HCT116 (cell line): Measurements from ENCODE around the gene ARID3A. TPM values are rescaled to one million over a fixed set of nuclear protein-coding genes. Genes with fewer than 3 reads are reported as not detected.
A peak's percentile ranks its signal among the peaks of the same experiment; 100 is the strongest.

Source experiments
- ATAC-seq: fragments of 200-7000 bp; cut with Tn5 transposase; 2 replicates; pipeline ENCODE4 v1.9.1; 2020; ENCODE audit warnings: mild to moderate bottlenecking, moderate library complexity
- Bru-seq: library from RNA; stranded (reverse); fragments of 400-500 nt; gene quantifications from one replicate; lab custom pipeline; 2021; lab: Mats Ljungman, UMichigan
- BruChase-seq, 2 experiments: library from RNA; stranded (reverse); fragments of 400-500 nt; gene quantifications; one replicate each; lab custom pipeline; 2021; lab: Mats Ljungman, UMichigan
- BruUV-seq: library from RNA; stranded (reverse); fragments of 400-500 nt; replicated peaks from 2 replicates; lab custom pipeline; 2021; lab: Mats Ljungman, UMichigan
- CTCF ChIA-PET: fragments of 300-600 bp; sonication (Branson Sonifier 250); formaldehyde crosslinking; loops from one replicate; lab custom pipeline; 2021; ENCODE audit warnings: antibody characterized with exemption; lab: Charles Lee
- POLR2A ChIA-PET: fragments of 300-600, 350-600 bp; sonication (Branson Sonifier 250); formaldehyde crosslinking; loops from one replicate; lab custom pipeline; 2021; ENCODE audit warnings: antibody characterized with exemption; lab: Charles Lee
- RAD21 ChIA-PET, 2 experiments: fragments of 300-600 bp; sonication (Branson Sonifier 250); formaldehyde crosslinking; loops; one replicate each; lab custom pipeline; 2023; ENCODE audit warnings: low total read pairs in 2 of 2; ENCODE audit not compliant: uncharacterized antibody in 2 of 2, unreplicated experiment in 2 of 2, low non-redundant PET in 1 of 2; lab: Charles Lee
- DNase-seq: peaks from one replicate; pipeline ENCODE4 v3.0.0-alpha.2; 2010; ENCODE audit warnings: low read depth, low spot score
- H2AFZ ChIP-seq: fragments of 200-600 bp; shearing (Covaris generic), sonication (generic); 2 replicates; pipeline ENCODE4 v1.6.1; 2017; ENCODE audit warnings: low read depth, mixed run types, mixed read lengths, antibody characterized with exemption, low read length; ENCODE audit not compliant: poor library complexity, severe bottlenecking
- H3K27ac ChIP-seq: 2 replicates; pipeline ENCODE4 v1.5.1; 2012; ENCODE audit warnings: low read depth, low read length
- H3K27me3 ChIP-seq: fragments of 200-600 bp; sonication (generic); 2 replicates; pipeline ENCODE4 v1.6.1; 2016; ENCODE audit warnings: mixed run types, low read length, mixed read lengths; ENCODE audit not compliant: insufficient read depth
- H3K36me3 ChIP-seq, 2 experiments: fragments of 200-500 bp in 1 of 2; fragments of 200-600 bp in 1 of 2; sonication (Bioruptor generic) in 1 of 2; sonication (generic) in 1 of 2; 2 replicates each; pipeline versions ENCODE4 v1.5.1 to v1.6.1; 2014 to 2016; ENCODE audit warnings: low read length in 2 of 2, inconsistent platforms in 1 of 2, mixed read lengths in 1 of 2, mixed run types in 1 of 2; ENCODE audit not compliant: insufficient read depth in 2 of 2, control insufficient read depth in 1 of 2
- H3K4me1 ChIP-seq, 2 experiments: fragments of 200-600 bp in 1 of 2; sonication (generic) in 1 of 2; 2 replicates each; pipeline versions ENCODE4 v1.5.1 to v1.6.1; 2012 to 2017; ENCODE audit warnings: low read length in 2 of 2, inconsistent platforms in 1 of 2, mild to moderate bottlenecking in 1 of 2, mixed read lengths in 1 of 2, mixed run types in 1 of 2, moderate library complexity in 1 of 2; ENCODE audit not compliant: insufficient read depth in 2 of 2, control insufficient read depth in 1 of 2
- H3K4me2 ChIP-seq: fragments of 200-600 bp; sonication (generic); 2 replicates; pipeline ENCODE4 v1.6.1; 2017; ENCODE audit warnings: mixed run types, low read length, mixed read lengths
- H3K4me3 ChIP-seq, 2 experiments: fragments of 200-600 bp in 1 of 2; sonication (generic) in 1 of 2; replicated peaks in 1 of 2; 2 replicates each; pipeline ENCODE4 v1.5.1; 2011 to 2016; ENCODE audit warnings: low read length in 2 of 2, control low read depth in 1 of 2, low read depth in 1 of 2, mild to moderate bottlenecking in 1 of 2, mixed read lengths in 1 of 2, mixed run types in 1 of 2
- H3K79me2 ChIP-seq: fragments of 200-600 bp; sonication (generic); 2 replicates; pipeline ENCODE4 v1.6.1; 2017; ENCODE audit warnings: mild to moderate bottlenecking, mixed run types, low read length, moderate library complexity, mixed read lengths; ENCODE audit not compliant: insufficient read depth
- H3K9ac ChIP-seq: fragments of 200-600 bp; sonication (generic); 2 replicates; pipeline ENCODE4 v1.6.1; 2016; ENCODE audit warnings: low read length, mixed read lengths
- H3K9me2 ChIP-seq: fragments of 200-600 bp; sonication (generic), shearing (Covaris generic); 2 replicates; pipeline ENCODE4 v1.6.1; 2017; ENCODE audit warnings: mixed run types, mild to moderate bottlenecking, moderate library complexity; ENCODE audit not compliant: insufficient read depth
- H3K9me3 ChIP-seq, 2 experiments: fragments of 200-500 bp in 1 of 2; fragments of 200-600 bp in 1 of 2; sonication (Bioruptor generic) in 1 of 2; sonication (generic) in 1 of 2; 2 replicates each; pipeline ENCODE4 v1.6.1; 2014 to 2017; ENCODE audit warnings: low read length in 2 of 2, mixed read lengths in 2 of 2, inconsistent platforms in 1 of 2, low read depth in 1 of 2, mild to moderate bottlenecking in 1 of 2, mixed run types in 1 of 2, moderate library complexity in 1 of 2; ENCODE audit not compliant: control insufficient read depth in 1 of 2, insufficient read depth in 1 of 2
- H4K20me1 ChIP-seq: fragments of 200-600 bp; sonication (generic), shearing (Covaris generic); 2 replicates; pipeline ENCODE4 v1.6.1; 2017; ENCODE audit warnings: mixed run types, mild to moderate bottlenecking, moderate library complexity; ENCODE audit not compliant: insufficient read depth
- CBX3 ChIP-seq: IDR thresholded peaks from 2 replicates; pipeline ENCODE4 v1.6.1; 2012; ENCODE audit warnings: low read depth
- CEBPB ChIP-seq: IDR thresholded peaks from 2 replicates; pipeline ENCODE4 v1.6.1; 2012; ENCODE audit warnings: low read depth
- CTCF ChIP-seq, 3 experiments: fragments of 200-600 bp in 1 of 3; sonication (generic) in 1 of 3; IDR thresholded peaks in 2 of 3; conservative IDR thresholded peaks in 1 of 3; 2 replicates each; pipeline ENCODE4 v1.5.1; 2012 to 2017; ENCODE audit warnings: low read depth in 2 of 3, low read length in 2 of 3, antibody characterized with exemption in 1 of 3, borderline replicate concordance in 1 of 3, control low read depth in 1 of 3, mild to moderate bottlenecking in 1 of 3, mixed read lengths in 1 of 3, mixed run types in 1 of 3, moderate library complexity in 1 of 3; ENCODE audit not compliant: insufficient read depth in 1 of 3
- EGR1 ChIP-seq: IDR thresholded peaks from 2 replicates; pipeline ENCODE4 v1.6.1; 2012; ENCODE audit warnings: low read depth
- ELF1 ChIP-seq: IDR thresholded peaks from 2 replicates; pipeline ENCODE4 v1.6.1; 2012; ENCODE audit warnings: low read depth, borderline replicate concordance
- JUND ChIP-seq: IDR thresholded peaks from 2 replicates; pipeline ENCODE4 v1.6.1; 2012
- POLR2A ChIP-seq: IDR thresholded peaks from 2 replicates; pipeline ENCODE4 v1.7.0; 2011; ENCODE audit warnings: borderline replicate concordance; ENCODE audit not compliant: insufficient read depth, insufficient read length; ENCODE audit errors: extremely low read depth
- POLR2AphosphoS5 ChIP-seq: IDR thresholded peaks from 2 replicates; pipeline ENCODE4 v1.6.1; 2011; ENCODE audit warnings: mild to moderate bottlenecking, low read depth, low read length, moderate library complexity
- RAD21 ChIP-seq: IDR thresholded peaks from 2 replicates; pipeline ENCODE4 v1.6.1; 2012; ENCODE audit warnings: low read depth, mild to moderate bottlenecking
- REST ChIP-seq: IDR thresholded peaks from 2 replicates; pipeline ENCODE4 v1.6.1; 2012; ENCODE audit warnings: low read depth
- SIN3A ChIP-seq: IDR thresholded peaks from 2 replicates; pipeline ENCODE4 v1.6.1; 2012; ENCODE audit warnings: low read depth
- SP1 ChIP-seq: IDR thresholded peaks from 2 replicates; pipeline ENCODE4 v1.6.1; 2012; ENCODE audit warnings: low read depth
- TCF7L2 ChIP-seq: IDR thresholded peaks from 2 replicates; pipeline ENCODE4 v1.7.0; 2011; ENCODE audit warnings: borderline replicate concordance, inconsistent platforms; ENCODE audit not compliant: insufficient read depth, insufficient read length; ENCODE audit errors: extremely low read depth
- YY1 ChIP-seq: IDR thresholded peaks from 2 replicates; pipeline ENCODE4 v1.6.1; 2011; ENCODE audit warnings: low read length, low read depth, moderate library complexity, mild to moderate bottlenecking; ENCODE audit not compliant: insufficient replicate concordance; ENCODE audit errors: extremely low read depth
- ZNF274 ChIP-seq: fragments of 200-500 bp; sonication (Bioruptor generic); IDR thresholded peaks from 2 replicates; pipeline ENCODE4 v1.6.1; 2014; ENCODE audit warnings: mild to moderate bottlenecking, low read depth, low read length, inconsistent platforms
- intact Hi-C: fragments of 100-400 bp; cut with micrococcal nuclease; formaldehyde crosslinking; loops from 2 replicates; pipeline ENCODE4 v1.10.0; 2022
- long read RNA-seq: library from polyadenylated mRNA; unstranded; transcript quantifications from one replicate; pipeline ENCODE4 v2.0.0, GENCODE V29; 2021; ENCODE audit not compliant: unreplicated experiment
- polyA plus RNA-seq: library from polyadenylated mRNA; unstranded; fragments of >200 nt; gene quantifications from 2 replicates; pipeline ENCODE4 v1.2.1, GENCODE V29; 2012; ENCODE audit warnings: missing spikeins
- total RNA-seq: library from RNA; stranded (reverse); gene quantifications from one replicate; pipeline ENCODE4 v1.2.1, GENCODE V29; 2021; ENCODE audit not compliant: unreplicated experiment
- TF ChIP-seq, protein P1 (sequence below): IDR thresholded peaks from 2 replicates; pipeline ENCODE4 v1.6.1; 2012

The ARID3A gene, protein sequence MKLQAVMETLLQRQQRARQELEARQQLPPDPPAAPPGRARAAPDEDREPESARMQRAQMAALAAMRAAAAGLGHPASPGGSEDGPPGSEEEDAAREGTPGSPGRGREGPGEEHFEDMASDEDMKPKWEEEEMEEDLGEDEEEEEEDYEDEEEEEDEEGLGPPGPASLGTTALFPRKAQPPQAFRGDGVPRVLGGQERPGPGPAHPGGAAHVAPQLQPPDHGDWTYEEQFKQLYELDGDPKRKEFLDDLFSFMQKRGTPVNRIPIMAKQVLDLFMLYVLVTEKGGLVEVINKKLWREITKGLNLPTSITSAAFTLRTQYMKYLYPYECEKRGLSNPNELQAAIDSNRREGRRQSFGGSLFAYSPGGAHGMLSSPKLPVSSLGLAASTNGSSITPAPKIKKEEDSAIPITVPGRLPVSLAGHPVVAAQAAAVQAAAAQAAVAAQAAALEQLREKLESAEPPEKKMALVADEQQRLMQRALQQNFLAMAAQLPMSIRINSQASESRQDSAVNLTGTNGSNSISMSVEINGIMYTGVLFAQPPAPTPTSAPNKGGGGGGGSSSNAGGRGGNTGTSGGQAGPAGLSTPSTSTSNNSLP
- total RNA-seq (21.8 TPM), Bru-seq, nascent RNA (percentile 52 among the genes with signal in this experiment), BruChase-seq, experiment 1, labeled RNA remaining after a 6-hour chase (percentile 57 among the genes with signal in this experiment), BruChase-seq, experiment 2, labeled RNA remaining after a 2-hour chase (percentile 60 among the genes with signal in this experiment)
- 12.8 and 17.5 TPM in 2 replicates for polyA plus RNA-seq
- long read RNA-seq, full-length matches to known transcripts, result 2 of 31 reads
- long read RNA-seq, partial matches to known transcripts, result 19 of 31 reads
- long read RNA-seq, other reads (novel, unspliced or antisense), result 10 of 31 reads

DNA sequence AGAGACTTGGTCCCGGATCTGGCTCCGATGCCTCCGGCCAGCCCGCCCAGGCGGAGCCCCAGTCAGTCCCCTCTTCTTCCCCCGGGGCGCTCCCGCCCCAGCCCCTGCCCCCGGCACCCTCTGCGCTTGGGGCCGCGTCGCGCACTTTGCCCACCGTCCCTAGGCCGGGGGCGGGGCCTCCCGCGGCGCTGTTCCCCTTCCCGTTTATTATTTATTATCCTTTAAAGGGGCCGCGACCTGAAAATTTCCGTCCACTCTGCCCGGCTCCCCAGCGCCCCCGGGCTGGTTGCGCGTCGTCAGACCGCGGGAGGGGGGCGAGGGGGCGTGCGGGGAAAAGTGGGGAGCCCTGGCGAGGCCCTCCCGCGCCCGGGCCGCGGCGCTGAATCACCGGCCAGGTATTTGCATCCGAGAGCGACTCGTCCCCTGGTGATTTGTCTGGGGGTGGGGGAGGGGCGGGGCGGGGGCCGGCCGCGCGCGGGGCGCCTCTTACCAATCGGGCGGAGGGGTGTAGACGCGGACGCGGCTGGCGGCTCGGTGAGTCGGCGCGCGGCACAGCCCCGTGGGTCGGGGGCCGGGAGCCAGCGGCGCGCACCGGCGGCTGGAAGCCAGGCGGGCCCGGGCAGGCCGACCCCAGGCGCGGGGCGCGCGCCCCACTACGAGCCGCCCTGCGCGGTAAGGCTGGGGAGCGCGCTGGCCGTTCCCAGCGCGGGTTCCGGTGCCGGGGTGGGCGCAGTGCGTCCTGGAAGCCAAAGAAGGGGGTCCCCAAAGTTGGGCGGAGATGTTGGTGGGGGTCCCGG is at the start of gene ARID3A:
Gene ARID3A, plus strand, starts transcription at position 510 of the 797 bp plus-strand sequence. CDS start 3,494 bp downstream, outside the sequence.
- RAD21 ChIA-PET, result interaction anchor here in 1 of 2 experiments (0.6 kb wide), 1 partner anchor 54 kb away, joined by 3 read pairs; no protein-coding TSS in a partner anchor
- peaks cover 19% of the 10 kb centered on the region for H3K79me2 ChIP-seq
- H3K27ac ChIP-seq, result peak within 1 kb of the TSS; percentile 91
- H3K4me3 ChIP-seq, result peak within 1 kb of the TSS; percentile 84 to 87
- H3K4me1 ChIP-seq, result peaks cover 13 to 49% of the 10 kb centered on the region in 2 experiments
- H3K9me3 ChIP-seq, result no peaks in the 10 kb centered on the region
- peak within 1 kb of the TSS; percentile 92 for H3K9ac ChIP-seq
- no peaks in the 10 kb centered on the region for H3K27me3 ChIP-seq
- POLR2A ChIA-PET, result interaction anchor here (0.9 kb wide), 1 partner anchor 58 kb away, joined by 7 read pairs; the partner anchor contains the start of gene WDR18
- no peak within 1 kb of the TSS for H2AFZ ChIP-seq
- peak within 1 kb of the TSS; percentile 99 for H3K4me2 ChIP-seq
- peaks cover 0 to 1% of the 10 kb centered on the region in 2 experiments; a peak in 1 of 4 replicates for H3K36me3 ChIP-seq
- no peaks in the 10 kb centered on the region for H4K20me1 ChIP-seq
- H3K9me2 ChIP-seq, result no peaks in the 10 kb centered on the region
- DNase-seq, result peak; percentile 71
- peak; percentile 58 for ATAC-seq
- intact Hi-C loops, result loop anchor here (1.0 to 10.0 kb wide), 3 partner anchors 15 to 259 kb away; no protein-coding TSS in a partner anchor
- BruUV-seq, result no TSS peak
- CTCF ChIA-PET, result interaction anchor here (1.0 kb wide), 1 partner anchor 58 kb away, joined by 8 read pairs; the partner anchor contains the start of gene WDR18
- no peak for TF ChIP-seq RAD21
- TF ChIP-seq YY1, result no peak
- TF ChIP-seq SP1, result peak; percentile 80
- TF ChIP-seq POLR2AphosphoS5, result no peak; the same call in 1 of the 2 replicates
- TF ChIP-seq CTCF (IDR thresholded peaks at IDR 0.05 in 2 of 3, conservative IDR thresholded peaks at IDR 0.05 in 1 of 3; ENCODE audit: borderline replicate concordance in 1 of 3, insufficient read depth in 1 of 3, low read depth in 2 of 3, low read length in 2 of 3), result no peak
- TF ChIP-seq CBX3, result no peak
- TF ChIP-seq SIN3A, result 0 out of 2 replicates have a peak, but pooled peaks have one; percentile 35
- no peak for TF ChIP-seq CEBPB
- no peak for TF ChIP-seq POLR2A
- TF ChIP-seq TCF7L2, result peak; percentile 3
- TF ChIP-seq, protein P1, sequence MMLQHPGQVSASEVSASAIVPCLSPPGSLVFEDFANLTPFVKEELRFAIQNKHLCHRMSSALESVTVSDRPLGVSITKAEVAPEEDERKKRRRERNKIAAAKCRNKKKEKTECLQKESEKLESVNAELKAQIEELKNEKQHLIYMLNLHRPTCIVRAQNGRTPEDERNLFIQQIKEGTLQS, result no peak
- TF ChIP-seq ELF1, result no peak
- no peak for TF ChIP-seq ZNF274
- no peak for TF ChIP-seq JUND
- TF ChIP-seq EGR1, result peak; percentile 55
- no peak for TF ChIP-seq REST
